HG03095 (cell line): ENCODE data around the gene NDUFB2.
"Not testable (repeated sequence)": the region's sequence is repeated elsewhere in the genome, so short reads cannot be mapped to it uniquely, and the experiment has no call there.

Source experiments
- ATAC-seq: cut with Tn5 transposase; IDR thresholded peaks from one replicate; pipeline ENCODE4 v1.9.1; 2021; ENCODE audit warnings: moderate library complexity; ENCODE audit not compliant: unreplicated experiment

The NDUFB2 gene

GRCh38 chr7:140696680-140697446 is at the start of gene NDUFB2:
Gene NDUFB2, plus strand, starts transcription at chr7:140696708. Its CDS starts 37 bp downstream, at chr7:140696745.
- ATAC-seq = peak; percentile 85

GRCh38 chr7:140646931-140647647 is 49.4 kb upstream of the NDUFB2 start:
- peak; percentile 88 for ATAC-seq

GRCh38 chr7:140649556-140650205 is 46.8 kb upstream of the NDUFB2 start:
- no peak for ATAC-seq

GRCh38 chr7:140650367-140650766 is 46.1 kb upstream of the NDUFB2 start:
- no peak for ATAC-seq

- no peak for ATAC-seq
These were observed 43.0 kb upstream of the NDUFB2 start for GRCh38 chr7:140653319-140654108.

GRCh38 chr7:140654109-140654387 is 42.5 kb upstream of the NDUFB2 start:
- no peak for ATAC-seq

- no peak for ATAC-seq
These were observed 41.8 kb upstream of the NDUFB2 start for GRCh38 chr7:140654661-140655060.

- ATAC-seq = no peak
These were observed 40.7 kb upstream of the NDUFB2 start for GRCh38 chr7:140655511-140656408.

- ATAC-seq = peak; percentile 91
These were observed 39.7 kb upstream of the NDUFB2 start for GRCh38 chr7:140656548-140657515.

- ATAC-seq = no peak
These were observed 38.6 kb upstream of the NDUFB2 start for GRCh38 chr7:140657891-140658290.

GRCh38 chr7:140659856-140660255 is 36.7 kb upstream of the NDUFB2 start:
- ATAC-seq = no peak

- no peak for ATAC-seq
These were observed 35.4 kb upstream of the NDUFB2 start for GRCh38 chr7:140661124-140661523.

GRCh38 chr7:140662938-140663337 is 33.6 kb upstream of the NDUFB2 start:
- not testable (repeated sequence) for ATAC-seq

- no peak for ATAC-seq
These were observed 29.0 kb upstream of the NDUFB2 start for GRCh38 chr7:140667476-140667875.

- ATAC-seq = no peak
These were observed 27.9 kb upstream of the NDUFB2 start for GRCh38 chr7:140668641-140669040.

- ATAC-seq = no peak
These were observed 27.2 kb upstream of the NDUFB2 start for GRCh38 chr7:140669352-140669751.

GRCh38 chr7:140669862-140670261 is 26.6 kb upstream of the NDUFB2 start:
- ATAC-seq = not testable (repeated sequence)

GRCh38 chr7:140670343-140670935 is 26.1 kb upstream of the NDUFB2 start:
- no peak for ATAC-seq

- ATAC-seq = no peak
These were observed 24.5 kb upstream of the NDUFB2 start for GRCh38 chr7:140671966-140672365.
